ENCODE data around the gene UBE2H.
A peak's percentile ranks its signal among the peaks of the same experiment; 100 is the strongest.

Gene UBE2H

GRCh38 chr7:129958643-129959470, 6.1 kb upstream of the UBE2H start:
- Histone ChIP-seq H3K4me1 (ENCODE audit: low read length) (no peaks in the 10 kb centered on the region), H3K9me3 (replicated peaks; ENCODE audit: insufficient read depth, low read length) (no peaks in the 10 kb centered on the region), H3K4me3 (ENCODE audit: low read length) (no peak overlapping the region), H4K20me1 (ENCODE audit: insufficient read depth, low read length) (no peaks in the 10 kb centered on the region), H2AFZ (ENCODE audit: low read length) (no peak overlapping the region), H3K9me2 (replicated peaks; ENCODE audit: insufficient read depth, low read length) (no peaks in the 10 kb centered on the region), H3K9ac (ENCODE audit: low read length) (no peak overlapping the region), H3K27ac (ENCODE audit: low read length) (no peak overlapping the region), H3K79me2 (ENCODE audit: low read length) (no peaks in the 10 kb centered on the region), H3K4me2 (ENCODE audit: low read depth, low read length) (no peak overlapping the region), H3K36me3 (replicated peaks; ENCODE audit: insufficient read depth, low read length) (no peaks in the 10 kb centered on the region), H3F3A (ENCODE audit: insufficient read depth, low read length) (no peaks in the 10 kb centered on the region), H3K27me3 (replicated peaks; ENCODE audit: insufficient read depth, low read length) (no peaks in the 10 kb centered on the region)
- TF ChIP-seq EZH2phosphoT487 (IDR thresholded peaks at IDR 0.05; ENCODE audit: low read length): no peak
- no peak for TF ChIP-seq EZH2 (optimal IDR thresholded peaks at IDR 0.05; ENCODE audit: low read depth, low read length)
- no peak for TF ChIP-seq CTCF (IDR thresholded peaks at IDR 0.05; ENCODE audit: low read length)
- no peak for DNase-seq

GRCh38 chr7:129955993-129956543, 3.3 kb upstream of the UBE2H start:
- Histone ChIP-seq H3K27ac (ENCODE audit: low read length) (no peak overlapping the region), H4K20me1 (ENCODE audit: insufficient read depth, low read length) (no peaks in the 10 kb centered on the region), H3K9me2 (replicated peaks; ENCODE audit: insufficient read depth, low read length) (no peaks in the 10 kb centered on the region), H3K4me1 (ENCODE audit: low read length) (peaks cover 5% of the 10 kb centered on the region), H3K9ac (ENCODE audit: low read length) (no peak overlapping the region), H3F3A (ENCODE audit: insufficient read depth, low read length) (peaks cover 11% of the 10 kb centered on the region), H3K36me3 (replicated peaks; ENCODE audit: insufficient read depth, low read length) (no peaks in the 10 kb centered on the region), H3K4me3 (ENCODE audit: low read length) (no peak overlapping the region), H3K79me2 (ENCODE audit: low read length) (peaks cover 18% of the 10 kb centered on the region), H3K27me3 (replicated peaks; ENCODE audit: insufficient read depth, low read length) (no peaks in the 10 kb centered on the region), H3K9me3 (replicated peaks; ENCODE audit: insufficient read depth, low read length) (no peaks in the 10 kb centered on the region), H3K4me2 (ENCODE audit: low read depth, low read length) (no peak overlapping the region), H2AFZ (ENCODE audit: low read length) (no peak overlapping the region)
- TF ChIP-seq CTCF (IDR thresholded peaks at IDR 0.05; ENCODE audit: low read length) (no peak), EZH2phosphoT487 (IDR thresholded peaks at IDR 0.05; ENCODE audit: low read length) (no peak), EZH2 (optimal IDR thresholded peaks at IDR 0.05; ENCODE audit: low read depth, low read length) (no peak)
- DNase-seq: no peak

- Histone ChIP-seq H3K4me2 (ENCODE audit: low read depth, low read length) (peak overlapping the region; percentile 91), H4K20me1 (ENCODE audit: insufficient read depth, low read length) (peaks cover 14% of the 10 kb centered on the region; the same call in 1 of the 2 replicates), H2AFZ (ENCODE audit: low read length) (no peak overlapping the region), H3K36me3 (replicated peaks; ENCODE audit: insufficient read depth, low read length) (no peaks in the 10 kb centered on the region), H3K4me3 (ENCODE audit: low read length) (peak overlapping the region; percentile 89), H3K9me3 (replicated peaks; ENCODE audit: insufficient read depth, low read length) (no peaks in the 10 kb centered on the region), H3K27ac (ENCODE audit: low read length) (peak overlapping the region; percentile 96), H3K4me1 (ENCODE audit: low read length) (peaks cover 18% of the 10 kb centered on the region), H3K9me2 (replicated peaks; ENCODE audit: insufficient read depth, low read length) (no peaks in the 10 kb centered on the region), H3K79me2 (ENCODE audit: low read length) (peaks cover 54% of the 10 kb centered on the region), H3F3A (ENCODE audit: insufficient read depth, low read length) (peaks cover 38% of the 10 kb centered on the region), H3K27me3 (replicated peaks; ENCODE audit: insufficient read depth, low read length) (no peaks in the 10 kb centered on the region), H3K9ac (ENCODE audit: low read length) (peak overlapping the region; percentile 98)
- TF ChIP-seq EZH2 (optimal IDR thresholded peaks at IDR 0.05; ENCODE audit: low read depth, low read length) (no peak), CTCF (IDR thresholded peaks at IDR 0.05; ENCODE audit: low read length) (0 out of 2 replicates have a peak, but pooled peaks have one; percentile 3), EZH2phosphoT487 (IDR thresholded peaks at IDR 0.05; ENCODE audit: low read length) (no peak)
- DNase-seq: peak; percentile 76
These were observed 591 bp downstream of the UBE2H start for GRCh38 chr7:129952086-129952652.

Measured in MM.1S (cell line).